Ascending aorta (tissue), 2 donors: ENCODE results near the gene WBP1L. TPM values are rescaled to one million over a fixed set of nuclear protein-coding genes. Genes with fewer than 3 reads are reported as not detected.
"Not testable (repeated sequence)": the region's sequence is repeated elsewhere in the genome, so short reads cannot be mapped to it uniquely, and the experiment has no call there.

Source experiments
- DNase-seq, 2 donors: peaks; one replicate each; pipeline ENCODE4 v3.0.0-alpha.2; 2019; ENCODE audit warnings: low spot score in 2 of 2
- H3K27ac ChIP-seq, 2 donors: fragments of 200-600 bp; sonication (generic); one replicate each; pipeline ENCODE4 v1.5.1; 2016 to 2017; ENCODE audit warnings: mild to moderate bottlenecking in 1 of 2
- H3K27me3 ChIP-seq: fragments of 200-600 bp; sonication (generic); one replicate; pipeline ENCODE4 v1.5.1; 2017
- H3K36me3 ChIP-seq, 2 donors: fragments of 200-600 bp; sonication (generic); one replicate each; pipeline ENCODE4 v1.5.1; 2016
- H3K4me1 ChIP-seq, 2 donors: fragments of 200-600 bp; sonication (generic); one replicate each; pipeline ENCODE4 v1.5.1; 2016 to 2017; ENCODE audit warnings: mild to moderate bottlenecking in 1 of 2
- H3K4me3 ChIP-seq, 2 donors: fragments of 200-600 bp; sonication (generic); one replicate each; pipeline ENCODE4 v1.5.1; 2016 to 2017; ENCODE audit warnings: mild to moderate bottlenecking in 1 of 2
- H3K9me3 ChIP-seq, 2 donors: fragments of 200-600 bp; sonication (generic); one replicate each; pipeline ENCODE4 v1.5.1; 2016
- CTCF ChIP-seq, 3 experiments: fragments of 200-600 bp in 2 of 3; fragments of 450-650 bp in 1 of 3; sonication (generic) in 2 of 3; IDR thresholded peaks; one replicate each; pipeline ENCODE4 v1.5.1; 2016 to 2019; ENCODE audit warnings: antibody characterized with exemption in 3 of 3, mild to moderate bottlenecking in 1 of 3, moderate library complexity in 1 of 3
- intact Hi-C: fragments of 100-400 bp; cut with DNase I; formaldehyde crosslinking; loops from one replicate; pipeline ENCODE4 v1.15.1; 2023
- total RNA-seq: library from RNA; depleted of rRNA; stranded (reverse); fragments of >200 nt; gene quantifications from one replicate; pipeline ENCODE4 v1.1.0, GENCODE V29; 2016

The WBP1L gene
- 107 TPM for total RNA-seq

GRCh38 chr10:102743588-102744373 lies at the start of gene WBP1L:
Gene WBP1L, plus strand, starts transcription at chr10:102743948. Its CDS starts 106 bp downstream, at chr10:102744054.
- intact Hi-C loops: loop anchor here (2.0 kb wide), 2 partner anchors 33 to 73 kb away; no protein-coding TSS in a partner anchor
- Histone ChIP-seq H3K4me1 (peaks cover 8 to 25% of the 10 kb centered on the region in 2 donors), H3K9me3 (no peaks in the 10 kb centered on the region), H3K36me3 (no peaks in the 10 kb centered on the region), H3K4me3 (peak within 1 kb of the TSS; percentile 85 to 98), H3K27me3 (no peaks in the 10 kb centered on the region), H3K27ac (peak within 1 kb of the TSS; percentile 97 to 99)
- no peak for TF ChIP-seq CTCF (IDR thresholded peaks at IDR 0.05)
- peak; percentile 95 to 99 for DNase-seq

- H3K4me3 ChIP-seq, H3K27ac ChIP-seq, H3K9me3 ChIP-seq, H3K27me3 ChIP-seq, H3K4me1 ChIP-seq, DNase-seq, intact Hi-C loops: not testable (repeated sequence)
- peaks cover 36 to 39% of the 10 kb centered on the region in 2 donors for H3K36me3 ChIP-seq
These were observed 48.3 kb upstream of the WBP1L start for GRCh38 chr10:102695401-102695800.

- DNase-seq: no peak
These were observed 47.0 kb upstream of the WBP1L start for GRCh38 chr10:102696736-102697135.

GRCh38 chr10:102698894-102699293 lies 44.9 kb upstream of the WBP1L start:
- H3K36me3 ChIP-seq: peaks cover 29 to 33% of the 10 kb centered on the region in 2 donors
- H3K27me3 ChIP-seq: no peaks in the 10 kb centered on the region
- no peak for TF ChIP-seq CTCF (IDR thresholded peaks at IDR 0.05)
- no peaks in the 10 kb centered on the region for H3K4me1 ChIP-seq
- no peak overlapping the region for H3K4me3 ChIP-seq
- H3K27ac ChIP-seq: no peak overlapping the region
- no peak for DNase-seq
- intact Hi-C loops: no loop called here
- no peaks in the 10 kb centered on the region for H3K9me3 ChIP-seq

More at GRCh38 chr10:102696736-102697135, 47.0 kb upstream of the WBP1L start:
- Histone ChIP-seq H3K27me3 (no peaks in the 10 kb centered on the region), H3K36me3 (peaks cover 36 to 39% of the 10 kb centered on the region in 2 donors), H3K4me3 (no peak overlapping the region), H3K4me1 (no peaks in the 10 kb centered on the region), H3K27ac (no peak overlapping the region), H3K9me3 (no peaks in the 10 kb centered on the region)
- no peak for TF ChIP-seq CTCF (IDR thresholded peaks at IDR 0.05)
- intact Hi-C loops: no loop called here

GRCh38 chr10:102701272-102701671 lies 42.5 kb upstream of the WBP1L start:
- no peaks in the 10 kb centered on the region for H3K27me3 ChIP-seq
- intact Hi-C loops: no loop called here
- H3K4me3 ChIP-seq: no peak overlapping the region
- no peak for DNase-seq
- H3K4me1 ChIP-seq: no peaks in the 10 kb centered on the region
- no peaks in the 10 kb centered on the region for H3K9me3 ChIP-seq
- no peak overlapping the region for H3K27ac ChIP-seq
- peaks cover 24 to 26% of the 10 kb centered on the region in 2 donors for H3K36me3 ChIP-seq
- no peak for TF ChIP-seq CTCF (IDR thresholded peaks at IDR 0.05)

GRCh38 chr10:102701796-102702195 lies 42.0 kb upstream of the WBP1L start:
- Histone ChIP-seq H3K27ac (no peak overlapping the region), H3K9me3 (no peaks in the 10 kb centered on the region), H3K36me3 (peaks cover 18 to 22% of the 10 kb centered on the region in 2 donors), H3K4me1 (no peaks in the 10 kb centered on the region), H3K27me3 (no peaks in the 10 kb centered on the region), H3K4me3 (no peak overlapping the region)
- DNase-seq: no peak
- intact Hi-C loops: no loop called here
- no peak for TF ChIP-seq CTCF (IDR thresholded peaks at IDR 0.05)
